ENCODE results near the gene TMEM86B. TPM values are rescaled to one million over a fixed set of nuclear protein-coding genes. Genes with fewer than 3 reads are reported as not detected.

Gene TMEM86B
- polyA plus RNA-seq, 1 donor from 2014 or later: 2.3 TPM

DNA sequence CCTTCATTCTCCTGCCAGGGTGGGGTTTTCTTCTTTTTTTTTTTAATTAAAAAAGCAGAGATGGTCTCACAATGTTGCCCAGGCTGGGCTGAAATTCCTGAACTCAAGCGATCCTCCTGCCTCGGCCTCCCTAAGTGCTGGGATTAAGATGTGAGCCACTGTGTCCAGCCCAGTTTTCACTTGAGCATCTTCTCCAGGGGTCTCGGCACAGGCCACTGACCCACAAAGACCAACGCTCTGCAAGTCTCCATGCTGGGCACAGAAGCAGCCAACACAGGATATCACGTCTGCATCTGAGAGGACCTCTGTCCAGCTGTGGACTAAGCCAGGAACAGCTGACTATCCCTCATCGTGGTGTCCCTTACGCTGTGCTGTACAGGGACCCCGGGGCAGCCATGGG, 9.5 kb upstream of the TMEM86B start:
- Histone ChIP-seq H3K9ac (ENCODE audit: low read length) (no peak overlapping the region), H3K9me2 (ENCODE audit: insufficient read depth, low read length) (no peaks in the 10 kb centered on the region), H2AFZ (ENCODE audit: low read depth, low read length) (no peak overlapping the region), H3K4me2 (ENCODE audit: low read length) (no peak overlapping the region), H3K36me3 (ENCODE audit: insufficient read depth, low read length) (peaks cover 9% of the 10 kb centered on the region), H3K79me2 (replicated peaks; ENCODE audit: insufficient read depth, low read length) (no peaks in the 10 kb centered on the region), H3K4me3 (ENCODE audit: low read length) (no peak overlapping the region), H4K20me1 (ENCODE audit: insufficient read depth) (no peaks in the 10 kb centered on the region), H3K27me3 (ENCODE audit: insufficient read depth, low read depth, low read length) (no peaks in the 10 kb centered on the region), H3F3A (ENCODE audit: insufficient read depth, low read length, poor library complexity, severe bottlenecking) (no peaks in the 10 kb centered on the region), H3K9me3 (ENCODE audit: low read length) (no peaks in the 10 kb centered on the region), H3K27ac (ENCODE audit: low read length) (no peak overlapping the region)
- TF ChIP-seq, protein P1, sequence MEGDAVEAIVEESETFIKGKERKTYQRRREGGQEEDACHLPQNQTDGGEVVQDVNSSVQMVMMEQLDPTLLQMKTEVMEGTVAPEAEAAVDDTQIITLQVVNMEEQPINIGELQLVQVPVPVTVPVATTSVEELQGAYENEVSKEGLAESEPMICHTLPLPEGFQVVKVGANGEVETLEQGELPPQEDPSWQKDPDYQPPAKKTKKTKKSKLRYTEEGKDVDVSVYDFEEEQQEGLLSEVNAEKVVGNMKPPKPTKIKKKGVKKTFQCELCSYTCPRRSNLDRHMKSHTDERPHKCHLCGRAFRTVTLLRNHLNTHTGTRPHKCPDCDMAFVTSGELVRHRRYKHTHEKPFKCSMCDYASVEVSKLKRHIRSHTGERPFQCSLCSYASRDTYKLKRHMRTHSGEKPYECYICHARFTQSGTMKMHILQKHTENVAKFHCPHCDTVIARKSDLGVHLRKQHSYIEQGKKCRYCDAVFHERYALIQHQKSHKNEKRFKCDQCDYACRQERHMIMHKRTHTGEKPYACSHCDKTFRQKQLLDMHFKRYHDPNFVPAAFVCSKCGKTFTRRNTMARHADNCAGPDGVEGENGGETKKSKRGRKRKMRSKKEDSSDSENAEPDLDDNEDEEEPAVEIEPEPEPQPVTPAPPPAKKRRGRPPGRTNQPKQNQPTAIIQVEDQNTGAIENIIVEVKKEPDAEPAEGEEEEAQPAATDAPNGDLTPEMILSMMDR (IDR thresholded peaks at IDR 0.05; ENCODE audit: poor library complexity, severe bottlenecking): no peak
- TF ChIP-seq SMC3 (conservative IDR thresholded peaks at IDR 0.05; ENCODE audit: poor library complexity) (no peak), EP300 (conservative IDR thresholded peaks at IDR 0.05; ENCODE audit: poor library complexity, severe bottlenecking) (no peak), POLR2AphosphoS5 (IDR thresholded peaks at IDR 0.05) (no peak), MXI1 (conservative IDR thresholded peaks at IDR 0.05; ENCODE audit: poor library complexity, severe bottlenecking) (no peak), TAF1 (IDR thresholded peaks at IDR 0.05; ENCODE audit: low read depth) (no peak), RAD21 (conservative IDR thresholded peaks at IDR 0.05) (no peak), EZH2 (IDR thresholded peaks at IDR 0.05; ENCODE audit: borderline replicate concordance, insufficient read depth, low read length, poor library complexity, severe bottlenecking) (no peak)
- TF ChIP-seq, protein P2, sequence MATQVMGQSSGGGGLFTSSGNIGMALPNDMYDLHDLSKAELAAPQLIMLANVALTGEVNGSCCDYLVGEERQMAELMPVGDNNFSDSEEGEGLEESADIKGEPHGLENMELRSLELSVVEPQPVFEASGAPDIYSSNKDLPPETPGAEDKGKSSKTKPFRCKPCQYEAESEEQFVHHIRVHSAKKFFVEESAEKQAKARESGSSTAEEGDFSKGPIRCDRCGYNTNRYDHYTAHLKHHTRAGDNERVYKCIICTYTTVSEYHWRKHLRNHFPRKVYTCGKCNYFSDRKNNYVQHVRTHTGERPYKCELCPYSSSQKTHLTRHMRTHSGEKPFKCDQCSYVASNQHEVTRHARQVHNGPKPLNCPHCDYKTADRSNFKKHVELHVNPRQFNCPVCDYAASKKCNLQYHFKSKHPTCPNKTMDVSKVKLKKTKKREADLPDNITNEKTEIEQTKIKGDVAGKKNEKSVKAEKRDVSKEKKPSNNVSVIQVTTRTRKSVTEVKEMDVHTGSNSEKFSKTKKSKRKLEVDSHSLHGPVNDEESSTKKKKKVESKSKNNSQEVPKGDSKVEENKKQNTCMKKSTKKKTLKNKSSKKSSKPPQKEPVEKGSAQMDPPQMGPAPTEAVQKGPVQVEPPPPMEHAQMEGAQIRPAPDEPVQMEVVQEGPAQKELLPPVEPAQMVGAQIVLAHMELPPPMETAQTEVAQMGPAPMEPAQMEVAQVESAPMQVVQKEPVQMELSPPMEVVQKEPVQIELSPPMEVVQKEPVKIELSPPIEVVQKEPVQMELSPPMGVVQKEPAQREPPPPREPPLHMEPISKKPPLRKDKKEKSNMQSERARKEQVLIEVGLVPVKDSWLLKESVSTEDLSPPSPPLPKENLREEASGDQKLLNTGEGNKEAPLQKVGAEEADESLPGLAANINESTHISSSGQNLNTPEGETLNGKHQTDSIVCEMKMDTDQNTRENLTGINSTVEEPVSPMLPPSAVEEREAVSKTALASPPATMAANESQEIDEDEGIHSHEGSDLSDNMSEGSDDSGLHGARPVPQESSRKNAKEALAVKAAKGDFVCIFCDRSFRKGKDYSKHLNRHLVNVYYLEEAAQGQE (IDR thresholded peaks at IDR 0.05; ENCODE audit: borderline replicate concordance): no peak

DNA sequence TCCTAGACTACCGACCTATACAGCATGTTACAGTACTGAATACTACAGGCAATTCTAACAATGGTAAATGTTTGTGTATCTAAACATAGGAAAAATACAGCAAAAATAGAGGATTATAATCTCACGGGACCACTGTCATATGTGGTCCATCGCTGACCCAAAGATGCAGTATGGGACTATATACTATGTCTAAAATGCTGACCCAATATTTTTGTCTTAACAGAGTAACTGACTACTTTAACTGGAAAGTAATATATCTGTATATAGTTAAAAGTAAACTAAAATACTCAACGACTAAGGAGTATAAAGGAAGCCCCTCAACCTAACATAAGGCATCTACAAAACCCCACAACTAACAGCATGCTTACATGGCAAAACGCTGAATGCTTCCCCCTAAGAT, 4.4 kb upstream of the TMEM86B start:
- Histone ChIP-seq H3K4me2 (ENCODE audit: low read length) (no peak overlapping the region), H3K9me3 (ENCODE audit: low read length) (no peaks in the 10 kb centered on the region), H3K27ac (ENCODE audit: low read length) (no peak overlapping the region), H4K20me1 (ENCODE audit: insufficient read depth) (no peaks in the 10 kb centered on the region), H3K27me3 (ENCODE audit: insufficient read depth, low read depth, low read length) (no peaks in the 10 kb centered on the region), H3F3A (ENCODE audit: insufficient read depth, low read length, poor library complexity, severe bottlenecking) (no peaks in the 10 kb centered on the region), H2AFZ (ENCODE audit: low read depth, low read length) (no peak overlapping the region), H3K36me3 (ENCODE audit: insufficient read depth, low read length) (peaks cover 9% of the 10 kb centered on the region), H3K9ac (ENCODE audit: low read length) (no peak overlapping the region), H3K4me3 (ENCODE audit: low read length) (no peak overlapping the region), H3K9me2 (ENCODE audit: insufficient read depth, low read length) (no peaks in the 10 kb centered on the region), H3K79me2 (replicated peaks; ENCODE audit: insufficient read depth, low read length) (no peaks in the 10 kb centered on the region)
- no peak for TF ChIP-seq MXI1 (conservative IDR thresholded peaks at IDR 0.05; ENCODE audit: poor library complexity, severe bottlenecking)
- no peak for TF ChIP-seq POLR2AphosphoS5 (IDR thresholded peaks at IDR 0.05)
- TF ChIP-seq SMC3 (conservative IDR thresholded peaks at IDR 0.05; ENCODE audit: poor library complexity): no peak
- no peak for TF ChIP-seq TAF1 (IDR thresholded peaks at IDR 0.05; ENCODE audit: low read depth)
- no peak for TF ChIP-seq RAD21 (conservative IDR thresholded peaks at IDR 0.05)
- TF ChIP-seq, protein P1 (IDR thresholded peaks at IDR 0.05; ENCODE audit: poor library complexity, severe bottlenecking): no peak
- TF ChIP-seq, protein P2 (IDR thresholded peaks at IDR 0.05; ENCODE audit: borderline replicate concordance): no peak
- TF ChIP-seq EZH2 (IDR thresholded peaks at IDR 0.05; ENCODE audit: borderline replicate concordance, insufficient read depth, low read length, poor library complexity, severe bottlenecking): no peak
- no peak for TF ChIP-seq EP300 (conservative IDR thresholded peaks at IDR 0.05; ENCODE audit: poor library complexity, severe bottlenecking)

All from neural cell (in vitro differentiated cells).